Rectal smooth muscle tissue (tissue), 1 donor: ENCODE measurements around the gene ALAS2.
"Not testable (repeated sequence)": the region's sequence is repeated elsewhere in the genome, so short reads cannot be mapped to it uniquely, and the experiment has no call there.

ENCODE experiments used
- H3K27ac ChIP-seq: one replicate; pipeline ENCODE4 v1.7.0; 2013; ENCODE audit warnings: low read depth, low read length, inconsistent platforms
- H3K27me3 ChIP-seq: one replicate; pipeline ENCODE4 v1.7.0; 2013; ENCODE audit warnings: low read length; ENCODE audit not compliant: control insufficient read depth, insufficient read depth
- H3K36me3 ChIP-seq: one replicate; pipeline ENCODE4 v1.7.0; 2013; ENCODE audit warnings: low read length; ENCODE audit not compliant: control insufficient read depth, insufficient read depth
- H3K4me1 ChIP-seq: one replicate; pipeline ENCODE4 v1.7.0; 2013; ENCODE audit warnings: low read length; ENCODE audit not compliant: control insufficient read depth, insufficient read depth
- H3K4me3 ChIP-seq: one replicate; pipeline ENCODE4 v1.7.0; 2013; ENCODE audit warnings: low read length
- H3K9ac ChIP-seq: one replicate; pipeline ENCODE4 v1.7.0; 2013; ENCODE audit warnings: low read length

The ALAS2 gene

GRCh38 chrX:55030271-55031205, at the start of gene ALAS2:
ALAS2 (minus strand) TSS chrX:55030977; CDS start chrX:55026000, 4,977 bp downstream.
- Histone ChIP-seq H3K27ac (no peak within 1 kb of the TSS), H3K9ac (no peak within 1 kb of the TSS), H3K4me3 (no peak within 1 kb of the TSS), H3K36me3 (no peaks in the 10 kb centered on the region), H3K4me1 (no peaks in the 10 kb centered on the region), H3K27me3 (no peaks in the 10 kb centered on the region)

GRCh38 chrX:55074851-55075467, 44.2 kb upstream of the ALAS2 start, which contains the start of gene PAGE2B:
PAGE2B (plus strand) TSS chrX:55075030; CDS start chrX:55076042, 1,012 bp downstream.
- Histone ChIP-seq H3K27ac (no peak within 1 kb of the TSS), H3K4me1 (no peaks in the 10 kb centered on the region), H3K9ac (no peak within 1 kb of the TSS), H3K4me3 (no peak within 1 kb of the TSS), H3K36me3 (no peaks in the 10 kb centered on the region), H3K27me3 (no peaks in the 10 kb centered on the region)

GRCh38 chrX:55072286-55072685, 41.5 kb upstream of the ALAS2 start:
- Histone ChIP-seq H3K9ac (no peak overlapping the region), H3K27ac (no peak overlapping the region), H3K36me3 (no peaks in the 10 kb centered on the region), H3K27me3 (no peaks in the 10 kb centered on the region), H3K4me1 (no peaks in the 10 kb centered on the region), H3K4me3 (no peak overlapping the region)

- not testable (repeated sequence) for H3K27me3 ChIP-seq, H3K36me3 ChIP-seq, H3K4me3 ChIP-seq, H3K9ac ChIP-seq, H3K27ac ChIP-seq, H3K4me1 ChIP-seq
Measured at GRCh38 chrX:55067180-55067579, 36.4 kb upstream of the ALAS2 start.

GRCh38 chrX:55057675-55058249, 27.0 kb upstream of the ALAS2 start:
- H3K4me1 ChIP-seq, result no peaks in the 10 kb centered on the region
- no peak overlapping the region for H3K27ac ChIP-seq
- peak overlapping the region; percentile 36 for H3K4me3 ChIP-seq
- H3K36me3 ChIP-seq, result no peaks in the 10 kb centered on the region
- H3K9ac ChIP-seq, result no peak overlapping the region
- no peaks in the 10 kb centered on the region for H3K27me3 ChIP-seq

GRCh38 chrX:55056820-55057674, 26.3 kb upstream of the ALAS2 start:
- Histone ChIP-seq H3K27ac (no peak overlapping the region), H3K36me3 (no peaks in the 10 kb centered on the region), H3K9ac (no peak overlapping the region), H3K4me3 (peak overlapping the region; percentile 36), H3K27me3 (no peaks in the 10 kb centered on the region), H3K4me1 (no peaks in the 10 kb centered on the region)

GRCh38 chrX:55050599-55050998, 19.8 kb upstream of the ALAS2 start:
- H3K36me3 ChIP-seq, H3K27ac ChIP-seq, H3K4me1 ChIP-seq, H3K4me3 ChIP-seq, H3K27me3 ChIP-seq, H3K9ac ChIP-seq: not testable (repeated sequence)

- Histone ChIP-seq H3K27ac (no peak overlapping the region), H3K4me1 (no peaks in the 10 kb centered on the region), H3K4me3 (no peak overlapping the region), H3K27me3 (no peaks in the 10 kb centered on the region), H3K9ac (no peak overlapping the region), H3K36me3 (no peaks in the 10 kb centered on the region)
Measured at GRCh38 chrX:55041514-55041913, 10.7 kb upstream of the ALAS2 start.

GRCh38 chrX:55039471-55039870, 8.7 kb upstream of the ALAS2 start:
- H3K9ac ChIP-seq, result no peak overlapping the region
- no peaks in the 10 kb centered on the region for H3K27me3 ChIP-seq
- H3K4me3 ChIP-seq, result no peak overlapping the region
- H3K27ac ChIP-seq, result no peak overlapping the region
- H3K36me3 ChIP-seq, result no peaks in the 10 kb centered on the region
- H3K4me1 ChIP-seq, result no peaks in the 10 kb centered on the region

GRCh38 chrX:55033429-55033828, 2.7 kb upstream of the ALAS2 start:
- H3K36me3 ChIP-seq, result no peaks in the 10 kb centered on the region
- H3K4me1 ChIP-seq, result no peaks in the 10 kb centered on the region
- H3K27ac ChIP-seq, result no peak overlapping the region
- H3K9ac ChIP-seq, result no peak overlapping the region
- no peaks in the 10 kb centered on the region for H3K27me3 ChIP-seq
- H3K4me3 ChIP-seq, result no peak overlapping the region

- Histone ChIP-seq H3K4me1 (no peaks in the 10 kb centered on the region), H3K27ac (no peak overlapping the region), H3K4me3 (no peak overlapping the region), H3K36me3 (no peaks in the 10 kb centered on the region), H3K9ac (no peak overlapping the region), H3K27me3 (no peaks in the 10 kb centered on the region)
Measured at GRCh38 chrX:55029291-55029690, 1.5 kb downstream of the ALAS2 start.

- H3K27ac ChIP-seq, result no peak overlapping the region
- no peaks in the 10 kb centered on the region for H3K36me3 ChIP-seq
- H3K4me3 ChIP-seq, result no peak overlapping the region
- H3K27me3 ChIP-seq, result no peaks in the 10 kb centered on the region
- no peaks in the 10 kb centered on the region for H3K4me1 ChIP-seq
- no peak overlapping the region for H3K9ac ChIP-seq
Measured at GRCh38 chrX:55028611-55029010, 2.2 kb downstream of the ALAS2 start.
